ENCODE results near the gene LY6G6D.
A peak's percentile ranks its signal among the peaks of the same experiment; 100 is the strongest.

Gene LY6G6D

GRCh38 chr6:31717499-31718222 lies 2.5 kb downstream of the LY6G6D start:
- H3K4me3 ChIP-seq (ENCODE audit: low read depth in 1 of 5, low read length in 5 of 5), result no peak overlapping the region
- H3K9me3 ChIP-seq (ENCODE audit: control insufficient read depth in 5 of 5, low read length in 5 of 5), result no peaks in the 10 kb centered on the region
- H3K9ac ChIP-seq (ENCODE audit: low read length in 5 of 5), result no peak overlapping the region
- H3K27ac ChIP-seq (ENCODE audit: low read depth, low read length), result no peak overlapping the region
- H3K36me3 ChIP-seq (ENCODE audit: control insufficient read depth in 5 of 5, insufficient read depth in 5 of 5, low read length in 5 of 5), result no peaks in the 10 kb centered on the region
- H3K4me1 ChIP-seq (ENCODE audit: control insufficient read depth in 5 of 5, insufficient read depth in 5 of 5, low read length in 5 of 5), result no peaks in the 10 kb centered on the region
- peaks cover 0 to 3% (median 0%) of the 10 kb centered on the region in 5 donors for H3K27me3 ChIP-seq (ENCODE audit: control insufficient read depth in 5 of 5, insufficient read depth in 4 of 5, low read length in 5 of 5)

GRCh38 chr6:31718265-31718664 lies 3.1 kb downstream of the LY6G6D start:
- Histone ChIP-seq H3K9me3 (ENCODE audit: control insufficient read depth in 5 of 5, low read length in 5 of 5) (no peaks in the 10 kb centered on the region), H3K27me3 (ENCODE audit: control insufficient read depth in 5 of 5, insufficient read depth in 4 of 5, low read length in 5 of 5) (peaks cover 0 to 3% (median 0%) of the 10 kb centered on the region in 5 donors), H3K36me3 (ENCODE audit: control insufficient read depth in 5 of 5, insufficient read depth in 5 of 5, low read length in 5 of 5) (no peaks in the 10 kb centered on the region), H3K27ac (ENCODE audit: low read depth, low read length) (no peak overlapping the region), H3K4me3 (ENCODE audit: low read depth in 1 of 5, low read length in 5 of 5) (no peak overlapping the region), H3K4me1 (ENCODE audit: control insufficient read depth in 5 of 5, insufficient read depth in 5 of 5, low read length in 5 of 5) (no peaks in the 10 kb centered on the region), H3K9ac (ENCODE audit: low read length in 5 of 5) (no peak overlapping the region)

- H3K9ac ChIP-seq (ENCODE audit: low read length in 5 of 5), result no peak overlapping the region
- no peak overlapping the region for H3K4me3 ChIP-seq (ENCODE audit: low read depth in 1 of 5, low read length in 5 of 5)
- no peak overlapping the region for H3K27ac ChIP-seq (ENCODE audit: low read depth, low read length)
These were observed 3.9 kb downstream of the LY6G6D start for GRCh38 chr6:31719001-31719400.

GRCh38 chr6:31720196-31720770 lies 5.1 kb downstream of the LY6G6D start:
- Histone ChIP-seq H3K4me3 (ENCODE audit: low read depth in 1 of 5, low read length in 5 of 5) (no peak overlapping the region), H3K27ac (ENCODE audit: low read depth, low read length) (no peak overlapping the region), H3K27me3 (ENCODE audit: control insufficient read depth in 5 of 5, insufficient read depth in 4 of 5, low read length in 5 of 5) (no peaks in the 10 kb centered on the region), H3K9me3 (ENCODE audit: control insufficient read depth in 5 of 5, low read length in 5 of 5) (no peaks in the 10 kb centered on the region), H3K9ac (ENCODE audit: low read length in 5 of 5) (no peak overlapping the region), H3K4me1 (ENCODE audit: control insufficient read depth in 5 of 5, insufficient read depth in 5 of 5, low read length in 5 of 5) (no peaks in the 10 kb centered on the region), H3K36me3 (ENCODE audit: control insufficient read depth in 5 of 5, insufficient read depth in 5 of 5, low read length in 5 of 5) (peaks cover 0 to 7% (median 0%) of the 10 kb centered on the region in 5 donors)

More at GRCh38 chr6:31719001-31719400, 3.9 kb downstream of the LY6G6D start:
- Histone ChIP-seq H3K27me3 (ENCODE audit: control insufficient read depth in 5 of 5, insufficient read depth in 4 of 5, low read length in 5 of 5) (peaks cover 0 to 1% (median 0%) of the 10 kb centered on the region in 5 donors), H3K9me3 (ENCODE audit: control insufficient read depth in 5 of 5, low read length in 5 of 5) (no peaks in the 10 kb centered on the region), H3K36me3 (ENCODE audit: control insufficient read depth in 5 of 5, insufficient read depth in 5 of 5, low read length in 5 of 5) (peaks cover 0 to under 1% (median 0%) of the 10 kb centered on the region in 5 donors), H3K4me1 (ENCODE audit: control insufficient read depth in 5 of 5, insufficient read depth in 5 of 5, low read length in 5 of 5) (no peaks in the 10 kb centered on the region)

GRCh38 chr6:31721351-31722020 lies 6.3 kb downstream of the LY6G6D start, which contains the start of gene LY6G6C:
Gene LY6G6C, minus strand, starts transcription at chr6:31721746. Its CDS starts 67 bp downstream, at chr6:31721679.
- no peak within 1 kb of the TSS for H3K9ac ChIP-seq (ENCODE audit: low read length in 5 of 5)
- H3K27ac ChIP-seq (ENCODE audit: low read depth, low read length), result no peak within 1 kb of the TSS
- no peaks in the 10 kb centered on the region for H3K27me3 ChIP-seq (ENCODE audit: control insufficient read depth in 5 of 5, insufficient read depth in 4 of 5, low read length in 5 of 5)
- no peaks in the 10 kb centered on the region for H3K9me3 ChIP-seq (ENCODE audit: control insufficient read depth in 5 of 5, low read length in 5 of 5)
- H3K36me3 ChIP-seq (ENCODE audit: control insufficient read depth in 5 of 5, insufficient read depth in 5 of 5, low read length in 5 of 5), result peaks cover 8 to 18% (median 11%) of the 10 kb centered on the region in 5 donors
- no peak within 1 kb of the TSS for H3K4me3 ChIP-seq (ENCODE audit: low read depth in 1 of 5, low read length in 5 of 5)
- H3K4me1 ChIP-seq (ENCODE audit: control insufficient read depth in 5 of 5, insufficient read depth in 5 of 5, low read length in 5 of 5), result peaks cover 0 to 9% (median 5%) of the 10 kb centered on the region in 5 donors

- Histone ChIP-seq H3K27ac (ENCODE audit: low read depth, low read length) (no peak overlapping the region), H3K9me3 (ENCODE audit: control insufficient read depth in 5 of 5, low read length in 5 of 5) (no peaks in the 10 kb centered on the region), H3K9ac (ENCODE audit: low read length in 5 of 5) (no peak overlapping the region), H3K36me3 (ENCODE audit: control insufficient read depth in 5 of 5, insufficient read depth in 5 of 5, low read length in 5 of 5) (peaks cover 13 to 25% (median 18%) of the 10 kb centered on the region in 5 donors), H3K4me3 (ENCODE audit: low read depth in 1 of 5, low read length in 5 of 5) (no peak overlapping the region), H3K4me1 (ENCODE audit: control insufficient read depth in 5 of 5, insufficient read depth in 5 of 5, low read length in 5 of 5) (peaks cover 0 to 16% (median 12%) of the 10 kb centered on the region in 5 donors), H3K27me3 (ENCODE audit: control insufficient read depth in 5 of 5, insufficient read depth in 4 of 5, low read length in 5 of 5) (no peaks in the 10 kb centered on the region)
These were observed 7.0 kb downstream of the LY6G6D start for GRCh38 chr6:31722173-31722572.

GRCh38 chr6:31723245-31723979 lies 8.3 kb downstream of the LY6G6D start, which contains the start of gene MPIG6B:
Gene MPIG6B, plus strand, starts transcription at chr6:31723373. Its CDS starts 11 bp downstream, at chr6:31723384.
- H3K27ac ChIP-seq (ENCODE audit: low read depth, low read length), result no peak within 1 kb of the TSS

GRCh38 chr6:31723980-31724691 lies 9.0 kb downstream of the LY6G6D start:
- no peak overlapping the region for H3K9ac ChIP-seq (ENCODE audit: low read length in 5 of 5)
- no peak overlapping the region for H3K4me3 ChIP-seq (ENCODE audit: low read depth in 1 of 5, low read length in 5 of 5)
- H3K27me3 ChIP-seq (ENCODE audit: control insufficient read depth in 5 of 5, insufficient read depth in 4 of 5, low read length in 5 of 5), result no peaks in the 10 kb centered on the region
- H3K36me3 ChIP-seq (ENCODE audit: control insufficient read depth in 5 of 5, insufficient read depth in 5 of 5, low read length in 5 of 5), result peaks cover 13 to 35% (median 26%) of the 10 kb centered on the region in 5 donors
- peak overlapping the region; percentile 10 for H3K27ac ChIP-seq (ENCODE audit: low read depth, low read length)
- H3K9me3 ChIP-seq (ENCODE audit: control insufficient read depth in 5 of 5, low read length in 5 of 5), result no peaks in the 10 kb centered on the region
- H3K4me1 ChIP-seq (ENCODE audit: control insufficient read depth in 5 of 5, insufficient read depth in 5 of 5, low read length in 5 of 5), result peaks cover 3 to 36% (median 32%) of the 10 kb centered on the region in 5 donors

More at GRCh38 chr6:31723245-31723979, 8.3 kb downstream of the LY6G6D start, which contains the start of gene MPIG6B:
- Histone ChIP-seq H3K36me3 (ENCODE audit: control insufficient read depth in 5 of 5, insufficient read depth in 5 of 5, low read length in 5 of 5) (peaks cover 13 to 35% (median 26%) of the 10 kb centered on the region in 5 donors), H3K4me3 (ENCODE audit: low read depth in 1 of 5, low read length in 5 of 5) (no peak within 1 kb of the TSS), H3K4me1 (ENCODE audit: control insufficient read depth in 5 of 5, insufficient read depth in 5 of 5, low read length in 5 of 5) (peaks cover 1 to 29% (median 25%) of the 10 kb centered on the region in 5 donors), H3K9ac (ENCODE audit: low read length in 5 of 5) (no peak within 1 kb of the TSS), H3K27me3 (ENCODE audit: control insufficient read depth in 5 of 5, insufficient read depth in 4 of 5, low read length in 5 of 5) (no peaks in the 10 kb centered on the region), H3K9me3 (ENCODE audit: control insufficient read depth in 5 of 5, low read length in 5 of 5) (no peaks in the 10 kb centered on the region)
